GM13977 (cell line): ENCODE results near the gene LMF2.

ENCODE experiments used
- DNase-seq: peaks from one replicate; pipeline ENCODE4 v3.0.0; 2012; ENCODE audit warnings: low spot score
- in situ Hi-C: fragments of 300-500 bp; cut with MboI; formaldehyde crosslinking; loops from one replicate; pipeline ENCODE4 v1.12.0; 2022; ENCODE audit warnings: low sequenced_read_pairs, low pct_unique_long_range_greater_than_20kb, mixed read lengths, inconsistent platforms; ENCODE audit not compliant: unreplicated experiment
- TF ChIP-seq, protein P1 (sequence below): IDR thresholded peaks from 2 replicates; pipeline ENCODE4 v1.5.1; 2012; ENCODE audit warnings: mild to moderate bottlenecking, control low read depth; ENCODE audit not compliant: insufficient read depth; ENCODE audit errors: extremely low read depth, missing control alignments

The LMF2 gene

GRCh38 chr22:50489363-50490243 lies 17.9 kb downstream of the LMF2 start:
- TF ChIP-seq, protein P1, sequence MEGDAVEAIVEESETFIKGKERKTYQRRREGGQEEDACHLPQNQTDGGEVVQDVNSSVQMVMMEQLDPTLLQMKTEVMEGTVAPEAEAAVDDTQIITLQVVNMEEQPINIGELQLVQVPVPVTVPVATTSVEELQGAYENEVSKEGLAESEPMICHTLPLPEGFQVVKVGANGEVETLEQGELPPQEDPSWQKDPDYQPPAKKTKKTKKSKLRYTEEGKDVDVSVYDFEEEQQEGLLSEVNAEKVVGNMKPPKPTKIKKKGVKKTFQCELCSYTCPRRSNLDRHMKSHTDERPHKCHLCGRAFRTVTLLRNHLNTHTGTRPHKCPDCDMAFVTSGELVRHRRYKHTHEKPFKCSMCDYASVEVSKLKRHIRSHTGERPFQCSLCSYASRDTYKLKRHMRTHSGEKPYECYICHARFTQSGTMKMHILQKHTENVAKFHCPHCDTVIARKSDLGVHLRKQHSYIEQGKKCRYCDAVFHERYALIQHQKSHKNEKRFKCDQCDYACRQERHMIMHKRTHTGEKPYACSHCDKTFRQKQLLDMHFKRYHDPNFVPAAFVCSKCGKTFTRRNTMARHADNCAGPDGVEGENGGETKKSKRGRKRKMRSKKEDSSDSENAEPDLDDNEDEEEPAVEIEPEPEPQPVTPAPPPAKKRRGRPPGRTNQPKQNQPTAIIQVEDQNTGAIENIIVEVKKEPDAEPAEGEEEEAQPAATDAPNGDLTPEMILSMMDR = no peak
- no peak for DNase-seq
- in situ Hi-C loops = loop anchor here (10.0 kb wide), 1 partner anchor 235 kb away; the partner anchor contains the start of gene HDAC10

DNA sequence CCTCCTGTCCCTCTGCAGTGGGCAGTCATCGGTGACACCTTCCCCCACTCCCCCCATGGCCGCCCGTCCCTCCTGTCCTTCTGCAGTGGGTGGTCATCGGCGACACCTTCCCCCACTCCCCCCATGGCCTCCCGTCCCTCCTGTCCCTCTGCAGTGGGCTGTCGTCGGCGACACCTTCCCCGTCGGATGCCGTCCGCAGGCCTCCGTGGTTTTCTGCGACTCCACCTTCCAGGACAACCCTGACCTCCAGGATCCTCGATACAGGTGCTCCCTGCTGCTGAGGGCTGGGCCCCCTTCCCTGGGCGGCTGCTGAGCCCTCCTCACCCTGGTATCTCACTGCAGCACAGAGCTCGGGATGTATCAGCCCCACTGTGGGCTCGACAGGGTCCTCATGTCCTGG lies 18.6 kb downstream of the LMF2 start:
- in situ Hi-C loops = no loop called here
- TF ChIP-seq, protein P1 = no peak
- DNase-seq = no peak

DNA sequence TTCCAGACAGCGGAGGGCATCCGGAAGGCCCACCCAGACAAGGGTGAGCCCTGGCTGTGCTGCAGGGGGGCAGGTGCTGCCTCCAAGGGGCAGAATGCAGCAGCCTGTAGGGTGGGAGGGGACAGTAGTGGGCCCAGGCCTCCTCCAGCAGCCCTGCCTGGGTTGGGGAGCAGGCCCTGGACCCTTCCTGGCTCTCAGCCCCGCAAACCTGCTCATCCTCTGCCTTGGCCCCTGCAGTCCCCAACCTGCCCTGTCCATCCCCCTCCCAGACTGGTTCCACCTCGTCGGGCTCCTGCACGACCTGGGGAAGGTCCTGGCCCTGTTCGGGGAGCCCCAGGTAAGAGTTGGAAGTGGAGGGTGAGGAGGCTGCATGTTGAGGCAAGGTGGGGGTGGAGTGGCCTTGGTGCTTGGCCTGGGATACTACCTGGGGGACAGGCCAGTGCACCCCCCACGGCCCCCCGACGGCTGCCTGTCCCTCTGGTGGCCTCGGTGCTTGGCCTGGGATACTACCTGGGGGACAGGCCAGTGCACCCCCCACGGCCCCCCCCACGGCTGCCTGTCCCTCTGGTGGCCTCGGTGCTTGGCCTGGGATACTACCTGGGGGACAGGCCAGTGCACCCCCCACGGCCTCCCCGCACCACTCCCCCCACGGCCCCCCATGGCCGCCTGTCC lies 19.4 kb downstream of the LMF2 start:
- TF ChIP-seq, protein P1 = no peak
- DNase-seq = no peak
- in situ Hi-C loops = no loop called here

DNA sequence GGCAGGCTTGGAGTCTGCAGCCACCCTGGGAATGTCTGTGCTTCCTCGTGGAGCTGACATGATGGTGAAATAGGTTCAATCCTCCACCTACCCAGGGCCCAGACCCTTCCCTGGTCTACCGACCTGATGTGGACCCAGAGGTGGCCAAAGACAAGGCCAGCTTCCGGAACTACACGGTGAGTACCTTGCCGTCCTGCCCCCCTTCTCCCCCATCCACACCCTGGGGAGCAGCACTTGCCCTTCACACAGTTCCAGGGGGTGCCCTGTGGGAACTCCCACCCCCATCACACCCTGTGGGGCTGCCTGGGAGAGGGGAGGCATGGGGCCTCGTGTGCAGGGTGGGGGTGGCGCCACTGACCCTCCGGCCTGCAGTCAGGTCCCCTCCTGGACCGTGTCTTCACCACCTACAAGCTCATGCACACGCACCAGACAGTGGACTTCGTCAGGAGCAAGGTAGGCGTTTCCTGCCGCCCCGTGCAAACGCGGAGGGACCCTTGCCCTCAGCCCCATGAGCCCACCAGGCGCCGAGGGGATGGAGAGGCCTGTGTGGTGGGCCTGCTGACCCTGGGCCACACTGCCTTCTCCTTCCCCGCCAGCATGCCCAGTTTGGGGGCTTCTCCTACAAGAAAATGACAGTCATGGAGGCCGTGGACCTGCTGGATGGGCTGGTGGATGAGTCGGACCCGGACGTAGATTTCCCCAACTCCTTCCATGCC lies 20.1 kb downstream of the LMF2 start:
- in situ Hi-C loops = no loop called here
- TF ChIP-seq, protein P1 = no peak
- no peak for DNase-seq

- in situ Hi-C loops = no loop called here
- TF ChIP-seq, protein P1 = no peak
- DNase-seq = no peak
Observed at GRCh38 chr22:50486561-50487289, 20.8 kb downstream of the LMF2 start, which contains the start of gene MIOX. TSS of gene MIOX (plus strand) at chr22:50486859. CDS start at chr22:50486898, 39 bp downstream.
